Cortex of kidney (tissue), 1 donor: ENCODE data around the gene RAB40C.

Experiments
- DNase-seq: peaks from one replicate; lab custom pipeline; 2025; lab: John Stamatoyannopoulos, UW

RAB40C gene, protein sequence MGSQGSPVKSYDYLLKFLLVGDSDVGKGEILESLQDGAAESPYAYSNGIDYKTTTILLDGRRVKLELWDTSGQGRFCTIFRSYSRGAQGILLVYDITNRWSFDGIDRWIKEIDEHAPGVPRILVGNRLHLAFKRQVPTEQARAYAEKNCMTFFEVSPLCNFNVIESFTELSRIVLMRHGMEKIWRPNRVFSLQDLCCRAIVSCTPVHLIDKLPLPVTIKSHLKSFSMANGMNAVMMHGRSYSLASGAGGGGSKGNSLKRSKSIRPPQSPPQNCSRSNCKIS

DNA sequence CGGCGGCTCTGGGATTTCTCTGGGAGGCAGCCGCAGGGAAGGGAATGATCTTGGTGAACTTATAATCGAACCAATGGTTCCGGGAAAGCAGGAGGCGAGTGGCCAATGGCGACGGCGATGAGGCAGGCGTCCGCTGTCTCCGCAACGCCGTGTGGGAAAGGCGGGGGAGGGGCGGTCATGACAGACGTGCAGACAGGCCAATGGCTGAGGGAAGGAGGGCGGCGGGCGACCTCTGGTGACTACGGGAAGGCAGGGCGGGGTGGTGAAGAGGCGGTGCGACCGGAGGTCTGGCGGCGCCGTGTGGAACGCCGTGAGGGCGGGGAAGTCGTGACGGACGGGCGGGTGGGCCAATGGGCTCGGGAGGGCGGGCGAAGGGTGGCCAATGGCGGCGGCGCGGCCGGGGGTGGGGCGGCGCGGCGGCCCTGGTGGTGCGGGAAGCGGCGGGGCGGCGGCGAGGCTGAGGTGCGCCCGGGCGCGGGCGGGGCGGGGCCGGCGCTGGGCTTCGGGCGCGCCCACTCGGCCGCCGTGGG is at the start of gene RAB40C:
RAB40C (plus strand) TSS at position 409 of the 530 bp plus-strand sequence. CDS start 226 bp downstream, outside the sequence.
- DNase-seq = peak; percentile 71

DNA sequence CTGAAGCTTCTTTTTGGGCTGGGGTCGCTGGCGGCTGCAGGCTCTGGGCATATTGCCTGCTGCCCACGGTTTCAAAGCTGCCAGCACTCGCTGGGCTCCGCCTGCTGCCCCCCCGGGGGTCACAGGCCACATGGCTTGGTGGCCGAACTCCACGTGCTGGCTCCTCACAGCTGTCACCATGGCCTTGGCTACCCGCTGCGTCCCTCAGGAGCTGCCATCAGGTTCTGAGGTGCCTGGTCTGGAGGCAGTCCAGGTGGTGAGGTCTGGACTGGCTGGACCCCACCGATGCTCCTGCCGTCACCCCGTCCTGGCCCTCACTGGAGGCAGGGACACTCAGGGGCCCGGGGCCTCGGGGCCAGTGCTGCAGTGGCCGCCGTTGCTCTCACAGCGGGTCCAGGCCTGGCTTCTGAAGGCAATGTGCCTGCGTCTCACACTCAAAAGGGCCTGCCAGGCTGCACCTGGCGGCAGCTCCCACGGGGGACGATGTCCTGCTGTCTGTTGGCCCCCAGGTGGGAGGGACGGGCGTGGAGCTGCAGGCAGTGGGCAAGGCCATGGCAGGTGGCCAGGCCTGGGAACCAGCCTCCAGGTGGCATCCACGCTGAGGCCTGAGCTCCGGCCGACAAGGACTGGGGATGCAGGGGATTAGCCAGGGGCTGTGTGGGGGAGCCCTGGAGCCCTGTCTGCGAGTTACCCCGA is 49.1 kb upstream of the RAB40C start:
- no peak for DNase-seq

DNA sequence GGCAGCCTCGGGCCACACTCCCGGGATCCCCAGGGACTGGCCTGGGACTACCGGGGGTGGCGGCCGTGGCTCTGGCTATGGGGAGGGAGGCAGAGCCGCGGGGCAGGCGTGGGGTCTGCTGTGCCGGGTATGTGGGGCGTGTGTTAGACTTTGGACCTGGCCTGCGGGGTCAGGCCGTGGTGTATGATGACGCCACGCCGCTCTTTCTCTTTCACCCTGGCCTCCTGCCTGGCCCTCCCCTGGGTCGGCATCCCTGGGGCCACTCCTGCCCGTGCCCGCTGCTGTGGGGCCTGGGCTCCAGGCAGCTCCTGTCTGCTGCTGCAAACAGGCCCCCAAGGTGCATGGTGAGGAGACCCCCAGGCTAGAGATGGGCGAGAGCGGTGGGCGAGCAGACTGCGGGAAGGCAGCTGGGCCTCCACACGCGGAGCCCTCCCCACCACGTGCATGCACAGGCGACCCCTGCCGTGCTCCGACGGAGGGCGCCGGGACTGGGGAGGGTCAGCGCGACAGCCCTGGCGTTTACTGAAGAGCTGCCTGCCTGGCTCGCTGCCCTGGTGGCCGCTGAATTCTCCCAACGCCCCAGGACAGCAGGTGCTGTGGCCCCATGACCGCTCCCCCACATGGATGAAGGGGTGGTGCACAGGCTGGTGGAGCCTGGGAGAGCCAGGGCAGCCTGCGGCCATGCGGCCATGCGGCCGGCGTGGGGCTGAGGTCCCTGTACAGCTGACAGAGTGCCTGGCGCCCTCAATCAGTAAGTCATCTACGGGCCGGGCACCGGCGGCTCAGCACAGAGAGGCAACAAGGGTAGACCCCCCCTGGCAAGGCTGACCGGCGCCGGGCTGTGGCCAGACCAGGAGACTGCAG is 46.3 kb upstream of the RAB40C start:
- DNase-seq = no peak

DNA sequence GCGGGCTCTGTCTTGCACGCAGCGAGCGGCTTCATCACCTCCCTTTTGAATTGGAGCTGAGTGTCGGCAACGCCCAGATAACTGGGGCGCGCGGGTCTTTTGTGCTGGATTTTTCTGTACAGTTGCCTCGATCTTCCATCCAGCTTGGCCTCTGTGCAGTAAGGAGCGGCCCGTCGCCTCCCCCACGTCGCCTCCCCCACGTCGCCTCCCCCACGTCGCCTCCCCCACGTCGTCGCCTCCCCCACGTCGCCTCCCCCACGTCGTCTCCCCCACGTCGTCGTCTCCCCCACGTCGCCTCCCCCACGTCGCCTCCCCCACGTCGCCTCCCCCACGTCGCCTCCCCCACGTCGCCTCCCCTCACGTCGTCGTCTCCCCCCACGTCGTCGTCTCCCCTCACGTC is 45.3 kb upstream of the RAB40C start:
- no peak for DNase-seq

DNA sequence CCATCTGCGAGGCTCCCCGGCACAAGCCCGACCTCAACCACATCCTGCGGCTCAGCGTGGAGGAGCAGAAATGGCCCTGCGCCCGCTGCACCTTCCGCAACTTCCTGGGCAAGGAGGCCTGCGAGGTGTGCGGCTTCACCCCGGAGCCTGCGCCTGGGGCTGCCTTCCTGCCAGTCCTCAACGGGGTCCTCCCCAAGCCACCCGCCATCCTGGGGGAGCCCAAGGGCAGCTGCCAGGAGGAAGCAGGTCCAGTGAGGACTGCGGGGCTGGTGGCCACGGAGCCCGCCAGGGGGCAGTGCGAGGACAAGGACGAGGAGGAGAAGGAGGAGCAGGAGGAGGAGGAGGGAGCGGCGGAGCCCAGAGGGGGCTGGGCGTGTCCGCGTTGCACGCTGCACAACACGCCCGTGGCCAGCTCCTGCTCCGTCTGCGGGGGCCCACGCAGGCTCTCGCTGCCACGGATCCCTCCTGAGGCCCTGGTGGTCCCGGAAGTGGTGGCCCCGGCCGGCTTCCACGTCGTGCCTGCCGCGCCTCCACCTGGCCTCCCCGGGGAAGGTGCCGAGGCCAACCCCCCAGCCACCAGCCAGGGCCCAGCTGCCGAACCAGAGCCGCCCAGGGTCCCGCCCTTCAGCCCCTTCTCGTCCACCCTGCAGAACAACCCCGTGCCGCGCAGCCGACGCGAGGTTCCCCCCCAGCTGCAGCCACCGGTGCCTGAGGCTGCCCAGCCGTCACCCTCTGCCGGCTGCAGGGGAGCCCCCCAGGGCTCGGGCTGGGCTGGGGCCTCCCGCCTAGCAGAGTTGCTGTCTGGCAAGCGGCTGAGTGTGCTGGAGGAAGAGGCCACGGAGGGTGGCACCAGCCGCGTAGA is 42.7 kb upstream of the RAB40C start:
- DNase-seq = no peak

DNA sequence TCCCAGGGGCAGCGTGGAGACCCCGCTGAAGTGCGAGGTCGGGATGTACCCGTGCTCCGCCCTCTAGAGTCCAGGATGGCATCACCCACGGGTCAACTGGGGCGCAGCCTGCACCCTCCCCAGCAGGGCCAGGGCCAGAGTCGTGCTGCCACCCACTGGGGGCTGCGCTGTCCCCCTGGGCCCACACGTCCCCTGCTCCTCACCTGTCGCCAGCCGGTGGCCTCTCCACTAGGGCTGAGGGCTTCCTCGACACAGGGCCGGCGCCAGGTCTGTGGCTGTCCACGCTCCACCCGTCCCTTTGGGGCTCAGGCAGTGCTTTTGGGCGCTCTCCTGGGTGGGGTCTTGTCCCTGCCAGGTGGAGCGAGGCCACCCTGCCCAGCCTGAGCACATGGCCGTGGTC is 41.3 kb upstream of the RAB40C start:
- DNase-seq = no peak

DNA sequence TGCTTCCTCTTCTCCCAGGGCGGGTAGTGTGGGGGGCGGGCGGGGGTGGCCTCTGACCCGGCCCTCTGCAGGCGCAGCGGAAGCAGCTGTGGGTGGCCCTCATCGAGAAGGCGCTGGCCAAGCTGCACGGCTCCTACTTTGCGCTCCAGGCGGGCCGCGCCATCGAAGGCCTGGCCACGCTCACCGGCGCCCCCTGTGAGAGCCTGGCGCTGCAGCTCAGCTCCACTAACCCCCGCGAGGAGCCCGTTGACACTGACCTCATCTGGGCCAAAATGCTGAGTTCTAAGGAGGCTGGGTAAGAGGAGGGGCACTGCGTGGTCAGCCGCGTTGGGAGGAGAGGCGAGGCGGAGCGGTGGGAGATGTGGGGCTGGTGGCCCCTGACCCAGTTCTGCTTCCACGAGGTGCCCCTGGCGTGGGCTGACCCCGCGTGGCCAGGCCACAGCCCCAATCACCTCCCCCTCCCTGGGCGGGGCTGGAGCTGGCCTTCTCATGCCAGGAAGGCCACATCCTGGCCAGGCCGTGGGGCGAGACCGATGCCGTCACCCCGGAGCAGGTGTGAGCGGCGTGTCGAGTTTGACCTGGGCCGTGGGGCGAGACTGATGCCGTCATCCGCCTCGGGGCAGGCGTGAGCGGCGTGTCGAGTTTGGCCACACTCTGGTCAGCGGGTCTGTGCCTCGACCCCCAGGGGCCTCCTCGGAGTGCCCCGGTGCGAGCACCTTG is 40.2 kb upstream of the RAB40C start:
- DNase-seq = no peak

DNA sequence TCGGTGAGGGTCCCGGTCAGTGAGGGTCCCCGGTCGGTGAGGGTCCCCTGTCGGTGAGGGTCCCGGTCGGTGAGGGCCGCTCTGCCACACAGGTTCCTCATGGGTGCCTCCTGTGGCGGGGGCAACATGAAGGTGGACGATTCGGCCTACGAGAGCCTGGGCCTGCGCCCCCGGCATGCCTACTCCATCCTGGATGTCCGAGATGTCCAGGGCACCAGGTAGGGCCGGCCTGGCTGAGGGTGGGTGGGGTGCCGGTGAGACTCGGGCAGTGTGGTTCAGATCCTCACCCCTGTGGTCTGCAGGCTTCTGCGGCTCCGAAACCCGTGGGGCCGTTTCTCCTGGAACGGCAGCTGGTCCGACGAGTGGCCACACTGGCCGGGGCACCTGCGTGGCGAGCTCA is 38.7 kb upstream of the RAB40C start:
- DNase-seq = no peak

DNA sequence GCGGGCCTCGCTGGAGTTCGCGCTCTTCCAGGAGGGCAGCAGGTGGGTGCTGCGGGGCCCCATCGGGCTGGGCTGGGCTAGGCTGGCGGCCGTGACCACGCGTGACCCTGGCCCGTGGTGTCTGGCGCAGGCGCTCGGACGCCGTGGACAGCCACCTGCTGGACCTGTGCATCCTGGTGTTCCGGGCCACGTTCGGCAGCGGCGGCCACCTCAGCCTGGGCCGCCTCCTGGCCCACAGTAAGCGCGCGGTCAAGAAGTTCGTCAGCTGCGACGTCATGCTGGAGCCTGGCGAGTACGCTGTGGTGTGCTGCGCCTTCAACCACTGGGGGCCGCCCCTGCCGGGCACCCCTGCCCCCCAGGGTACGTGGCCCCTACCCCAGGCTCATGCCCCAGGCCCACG is 37.7 kb upstream of the RAB40C start:
- DNase-seq = no peak

DNA sequence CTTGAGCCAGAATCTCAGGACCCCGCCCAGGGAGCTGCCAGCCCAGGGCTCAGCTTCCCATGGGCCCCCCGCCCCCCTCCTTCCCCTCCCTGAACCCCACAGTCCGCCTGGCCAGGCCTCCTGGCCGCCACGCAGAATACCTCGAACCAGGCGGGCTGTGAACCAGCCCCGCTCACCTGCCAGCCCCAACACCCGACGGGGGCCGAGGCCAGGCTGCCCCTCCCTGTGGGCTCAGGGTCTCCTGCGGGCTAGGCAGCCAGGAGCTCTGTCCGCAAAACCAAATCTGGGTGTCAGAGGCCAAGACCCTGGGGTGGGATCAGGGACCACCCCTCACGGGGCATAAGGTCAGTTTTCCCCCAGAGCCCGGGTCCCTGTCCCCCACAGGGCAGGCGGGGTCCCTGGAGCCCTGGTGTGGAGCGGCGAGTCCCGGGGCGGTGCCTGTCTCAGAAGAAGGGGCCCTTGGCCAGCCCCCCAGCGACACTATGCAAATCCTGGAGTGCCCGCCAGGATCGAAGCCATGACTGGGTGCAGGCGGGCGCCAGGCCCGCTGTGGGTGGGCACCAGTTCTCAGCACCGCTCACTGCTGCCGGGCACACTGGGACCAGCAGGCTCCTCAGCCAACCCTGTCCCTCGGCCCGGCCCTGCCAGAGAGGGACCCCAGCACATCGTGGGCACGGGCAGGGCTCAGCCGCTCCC is 36.1 kb upstream of the RAB40C start:
- DNase-seq = no peak

DNA sequence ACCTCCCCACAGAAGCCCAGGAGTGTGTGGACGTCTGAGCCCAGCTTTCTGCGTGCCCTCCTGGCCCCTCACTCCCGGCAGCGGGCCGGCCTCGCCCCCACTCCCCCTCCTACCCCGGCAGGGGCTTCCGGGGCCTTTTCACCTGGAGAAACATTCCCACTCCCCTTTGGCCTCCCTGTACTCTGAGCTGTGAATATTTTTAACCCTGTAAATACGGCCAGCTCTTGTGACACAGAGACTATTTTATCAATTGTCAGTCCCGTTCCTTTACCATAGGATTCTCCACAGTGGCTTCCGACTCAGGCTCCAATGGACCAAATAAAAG is 35.6 kb upstream of the RAB40C start:
- DNase-seq = no peak

DNA sequence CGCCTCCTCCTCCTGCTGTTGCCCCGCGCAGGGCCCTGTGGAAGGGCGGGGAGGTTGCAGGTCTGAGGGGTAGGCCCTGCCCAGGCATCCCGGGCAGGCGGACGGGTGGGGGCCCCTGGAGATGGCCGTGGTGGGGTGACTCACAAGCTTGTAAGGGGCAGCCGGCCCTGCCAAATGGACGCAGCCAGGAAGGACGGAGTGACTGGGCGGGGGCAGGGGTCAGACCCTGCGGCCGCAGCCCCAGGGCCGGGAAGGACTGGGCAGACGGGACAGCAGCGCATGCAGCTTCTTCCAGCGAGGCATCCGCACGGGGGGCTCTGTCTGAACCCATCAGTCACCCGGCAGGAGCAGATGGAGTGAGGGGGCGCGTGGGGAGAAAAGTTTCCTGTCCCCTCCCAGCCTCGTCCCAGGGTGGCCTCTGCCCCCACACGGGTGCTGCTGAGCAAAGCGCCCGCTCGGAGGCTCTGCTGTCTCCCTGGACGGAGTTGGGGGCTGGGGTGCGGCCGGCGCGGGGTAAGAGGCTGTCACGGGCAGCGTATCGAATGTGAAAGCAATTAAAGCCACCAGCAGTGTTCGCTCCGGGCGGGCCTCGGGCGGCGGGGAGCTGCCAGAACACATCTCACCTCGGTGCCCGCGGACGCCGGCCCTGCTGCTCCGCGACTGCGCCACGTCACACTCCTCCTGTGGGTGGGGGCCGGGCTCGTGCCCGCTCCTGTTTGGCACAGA is 35.1 kb upstream of the RAB40C start:
- no peak for DNase-seq

DNA sequence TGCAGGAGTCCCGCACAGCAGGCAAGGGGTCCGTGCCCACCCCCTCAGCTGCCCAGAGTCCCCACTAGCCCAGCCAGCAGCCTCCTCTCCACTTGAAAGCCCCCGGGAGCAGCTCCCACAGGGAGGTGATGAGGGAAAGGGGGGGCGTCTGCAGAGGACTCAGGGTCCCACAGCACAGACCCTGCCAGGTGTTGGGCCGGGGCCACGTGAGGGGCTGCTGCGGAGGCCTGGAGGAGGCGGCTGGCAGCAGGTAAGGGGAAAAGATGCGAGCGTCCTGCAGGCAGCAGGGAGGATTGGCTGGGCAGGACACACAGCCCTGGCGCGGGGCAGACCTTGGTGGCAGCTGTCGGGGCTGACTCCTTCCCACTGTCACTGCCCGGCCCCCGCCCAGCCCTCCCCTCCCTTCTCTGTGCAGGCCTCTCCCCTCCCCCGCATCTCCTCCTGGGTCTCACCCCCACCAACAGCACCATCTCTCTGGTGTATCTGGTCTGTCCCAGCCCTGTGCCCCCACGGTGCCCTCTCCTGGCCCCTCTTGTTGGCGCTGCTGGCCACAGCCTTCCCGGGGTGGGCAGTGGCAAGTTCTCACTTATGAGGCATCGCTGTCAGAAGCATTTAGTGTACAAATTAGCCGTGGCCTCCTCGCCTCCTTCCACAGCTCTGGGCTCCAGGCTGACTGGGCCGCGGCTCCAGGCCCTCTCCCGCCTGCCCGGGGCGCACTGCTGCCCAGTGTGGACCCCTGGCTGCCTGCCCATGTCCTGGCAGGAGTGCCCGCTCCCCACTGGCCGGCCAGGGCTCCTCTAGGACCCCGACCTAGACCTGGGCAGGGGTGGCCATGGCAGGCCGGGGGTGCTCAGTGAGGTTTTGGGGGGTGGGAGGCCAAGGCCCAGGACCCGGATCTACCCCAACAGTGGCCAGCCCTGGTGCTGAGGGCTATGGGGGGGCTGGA is 34.1 kb upstream of the RAB40C start:
- no peak for DNase-seq

DNA sequence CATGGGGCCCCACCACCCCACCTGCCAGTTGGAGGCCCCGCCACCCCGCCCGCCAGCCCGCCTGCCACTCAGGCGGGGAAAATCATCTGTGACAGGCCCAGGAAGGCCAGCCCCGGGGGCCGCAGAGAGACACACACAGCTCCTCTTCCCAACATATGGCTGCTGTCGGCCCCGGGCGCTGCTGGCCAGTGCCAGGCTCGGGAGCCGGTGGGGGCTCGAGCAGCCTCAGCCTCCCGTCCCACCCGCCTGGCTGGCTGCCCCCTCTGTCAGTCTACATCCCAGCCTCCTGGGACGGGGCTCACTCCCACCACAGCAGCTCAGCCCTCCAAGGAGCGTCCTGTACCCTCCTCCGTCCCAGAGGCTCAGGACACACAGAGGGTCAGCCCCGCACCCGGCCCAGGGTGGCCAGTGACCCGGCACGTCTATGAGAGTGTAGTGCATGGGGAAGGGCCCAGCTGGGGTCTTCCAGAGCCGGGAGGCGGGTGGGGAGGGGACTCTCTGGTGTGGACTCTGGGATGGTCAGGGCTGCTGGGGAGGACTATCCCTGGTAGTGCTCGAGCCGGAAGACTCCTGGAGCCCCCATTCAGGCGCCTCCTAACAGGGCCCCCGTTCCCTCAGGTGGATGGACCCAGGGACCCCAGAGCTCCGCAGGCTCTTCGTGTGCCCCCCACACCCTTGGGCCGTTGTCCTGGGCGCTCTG is 33.2 kb upstream of the RAB40C start:
- no peak for DNase-seq

DNA sequence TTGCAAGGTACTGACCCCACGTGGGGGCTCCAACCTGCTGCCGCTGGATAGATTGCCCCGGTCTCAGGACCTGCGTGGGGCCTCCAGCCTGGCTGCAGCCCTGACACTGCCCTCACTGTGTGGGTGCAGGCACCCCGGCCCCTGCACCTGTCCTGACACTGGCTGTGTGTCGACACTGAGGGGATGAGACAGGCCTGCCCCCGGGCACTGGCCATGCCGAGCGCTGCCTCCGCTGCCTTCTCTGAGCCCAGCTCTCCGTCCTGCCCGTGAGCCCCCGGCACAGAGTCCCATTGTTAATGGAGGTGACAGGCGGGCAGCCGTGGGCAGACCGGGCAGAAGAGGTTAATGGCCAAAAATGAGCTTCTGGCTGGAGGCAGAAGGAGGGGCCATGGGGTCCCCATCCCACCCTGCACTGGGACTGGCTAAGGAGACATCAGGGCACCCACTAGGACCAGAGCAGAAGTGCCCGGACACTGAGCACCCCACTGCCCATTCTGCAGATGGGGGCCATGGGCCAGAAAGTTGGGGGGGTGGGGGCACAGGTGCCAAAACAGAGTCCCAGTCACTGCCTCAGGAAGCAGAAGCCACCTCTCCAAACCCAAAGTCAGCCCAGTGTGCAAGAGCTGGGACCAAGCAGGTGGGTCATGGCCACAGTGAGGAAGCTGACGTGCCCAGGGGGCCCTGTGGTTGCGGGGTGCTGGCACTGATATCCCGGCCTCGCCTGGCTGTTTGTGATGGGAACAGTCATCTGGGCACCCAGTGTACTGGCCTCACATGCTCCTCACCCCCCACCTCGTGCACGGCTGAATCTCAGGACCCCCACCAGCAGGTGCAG is 32.2 kb upstream of the RAB40C start:
- DNase-seq = no peak

DNA sequence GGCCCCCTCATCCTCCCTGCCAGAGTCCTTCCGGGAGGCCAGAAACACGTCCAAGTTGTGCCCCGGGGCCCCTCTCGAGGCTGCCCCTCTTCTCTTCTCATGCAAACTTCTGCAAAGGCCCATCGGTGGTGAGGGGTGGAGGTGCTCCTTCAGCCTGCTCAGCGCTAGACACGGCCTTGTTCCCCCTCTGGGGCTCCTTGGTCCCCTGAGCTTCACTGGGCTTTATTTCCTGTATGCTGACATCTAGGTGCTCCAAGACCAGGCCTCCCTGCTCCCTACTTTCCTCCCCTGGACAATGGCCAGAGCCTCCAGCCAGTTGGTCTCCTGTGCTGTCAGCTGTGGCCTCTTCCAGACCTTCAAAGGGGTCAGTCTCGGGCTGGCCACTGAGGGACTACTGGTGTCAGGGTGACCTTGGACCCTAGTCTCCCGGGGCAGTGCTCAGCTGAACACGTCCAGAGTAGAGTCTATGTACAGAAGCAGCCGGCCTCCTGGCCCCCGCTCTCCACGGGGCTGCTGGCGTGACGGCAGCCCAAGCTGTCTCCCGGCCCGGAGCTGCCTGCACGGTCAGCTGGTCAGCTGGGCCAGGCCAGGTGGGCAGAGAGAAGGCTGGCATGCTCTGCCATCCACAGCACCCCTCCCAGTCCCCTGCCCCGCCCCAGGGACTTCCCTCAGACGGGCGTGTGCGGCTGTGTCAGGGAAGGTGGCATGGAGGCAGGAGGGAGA is 31.4 kb upstream of the RAB40C start:
- no peak for DNase-seq

DNA sequence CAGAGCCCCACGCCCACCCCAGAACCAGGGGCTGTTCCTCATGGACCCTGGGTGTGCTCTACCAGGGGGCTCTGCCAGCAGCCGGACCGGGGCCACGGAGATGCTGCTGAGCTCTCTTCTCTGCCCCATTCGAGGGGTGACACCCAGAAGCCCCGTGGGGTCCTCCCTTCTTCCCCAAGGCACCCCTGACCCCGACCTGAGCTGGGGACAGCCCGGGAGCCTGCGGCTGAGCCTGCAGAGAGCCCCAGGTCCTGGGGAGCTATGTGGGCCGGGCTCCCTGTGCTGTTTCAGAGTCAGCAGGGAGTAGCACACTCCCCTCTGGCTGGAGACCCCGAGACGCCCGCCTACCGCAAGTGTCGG is 30.9 kb upstream of the RAB40C start:
- DNase-seq = no peak
